ENCODE data around the gene STARD6. TPM values are rescaled to one million over a fixed set of nuclear protein-coding genes. Genes with fewer than 3 reads are reported as not detected.
"Not testable (repeated sequence)": the region's sequence is repeated elsewhere in the genome, so short reads cannot be mapped to it uniquely, and the experiment has no call there.

The STARD6 gene
- total and polyA plus RNA-seq, 2 experiments from 2014 or later, result not detected

- no peak for TF ChIP-seq EZH2 (IDR thresholded peaks at IDR 0.05; ENCODE audit: low read depth, unreplicated experiment)
- TF ChIP-seq POLR2AphosphoS5 (IDR thresholded peaks at IDR 0.05; ENCODE audit: low read depth), result no peak
- no peak for TF ChIP-seq ZNF114 (CRISPR knock-in tag; IDR thresholded peaks at IDR 0.05)
- no peak for TF ChIP-seq EZH2phosphoT487 (IDR thresholded peaks at IDR 0.05; ENCODE audit: unreplicated experiment)
- TF ChIP-seq REST (IDR thresholded peaks at IDR 0.05; ENCODE audit: unreplicated experiment), result no peak
- TF ChIP-seq STAT1 (IDR thresholded peaks at IDR 0.05; ENCODE audit: unreplicated experiment), result no peak
- no peak for TF ChIP-seq ETS1 (IDR thresholded peaks at IDR 0.05)
- TF ChIP-seq ZNF331 (CRISPR knock-in tag; IDR thresholded peaks at IDR 0.05; ENCODE audit: low read depth), result no peak
- no peak for TF ChIP-seq NANOG (IDR thresholded peaks at IDR 0.05; ENCODE audit: borderline replicate concordance)
Observed at GRCh38 chr18:54387631-54388030, 30.0 kb upstream of the STARD6 start (continued).

- not testable (repeated sequence) for H3K9me2 ChIP-seq (ENCODE audit: insufficient read depth); H3K79me2 ChIP-seq (replicated peaks; ENCODE audit: insufficient read depth); H3F3A ChIP-seq (replicated peaks; ENCODE audit: low read depth)
Observed at GRCh38 chr18:54386800-54387495, 29.3 kb upstream of the STARD6 start.

More at GRCh38 chr18:54386800-54387495, 29.3 kb upstream of the STARD6 start:
- H3K4me1 ChIP-seq (ENCODE audit: insufficient read depth), result peaks cover 27% of the 10 kb centered on the region
- ATAC-seq; H3K27ac ChIP-seq (ENCODE audit: low read depth); H3K4me2 ChIP-seq; DNase-seq (ENCODE audit: low spot score); H3K27ac Mint-ChIP-seq; H3K27me3 Mint-ChIP-seq (ENCODE audit: insufficient read depth, low read depth, poor library complexity); H3K4me3 ChIP-seq; H2AFZ ChIP-seq; H3K27me3 ChIP-seq (ENCODE audit: insufficient read depth); H3K4me3 Mint-ChIP-seq; H4K20me1 ChIP-seq (replicated peaks; ENCODE audit: insufficient read depth); H3K36me3 ChIP-seq (ENCODE audit: insufficient read depth): not testable (repeated sequence)
- Mint-ChIP-seq H3K9me3 (peaks cover 16% of the 10 kb centered on the region; the same call in 2 of the 3 replicates), H3K36me3 (ENCODE audit: low read depth) (peaks cover 19% of the 10 kb centered on the region; the same call in 2 of the 3 replicates), H3K4me1 (peaks cover 32% of the 10 kb centered on the region)

Measured in GM23338 (cell line).